ENCODE data around the gene NDUFC1.
A peak's percentile ranks its signal among the peaks of the same experiment; 100 is the strongest.

Gene NDUFC1

GRCh38 chr4:139301821-139302611 is at the start of gene NDUFC1:
NDUFC1 (minus strand) TSS chr4:139302477; CDS start chr4:139295798, 6,679 bp downstream.
- no peak for TF ChIP-seq POLR2A (IDR thresholded peaks at IDR 0.05; ENCODE audit: extremely low read depth, insufficient read length)
- peak; percentile 32; the same call in 1 of the 2 replicates for TF ChIP-seq MAX (IDR thresholded peaks at IDR 0.05; ENCODE audit: low read depth, low read length)
- TF ChIP-seq, protein P1, sequence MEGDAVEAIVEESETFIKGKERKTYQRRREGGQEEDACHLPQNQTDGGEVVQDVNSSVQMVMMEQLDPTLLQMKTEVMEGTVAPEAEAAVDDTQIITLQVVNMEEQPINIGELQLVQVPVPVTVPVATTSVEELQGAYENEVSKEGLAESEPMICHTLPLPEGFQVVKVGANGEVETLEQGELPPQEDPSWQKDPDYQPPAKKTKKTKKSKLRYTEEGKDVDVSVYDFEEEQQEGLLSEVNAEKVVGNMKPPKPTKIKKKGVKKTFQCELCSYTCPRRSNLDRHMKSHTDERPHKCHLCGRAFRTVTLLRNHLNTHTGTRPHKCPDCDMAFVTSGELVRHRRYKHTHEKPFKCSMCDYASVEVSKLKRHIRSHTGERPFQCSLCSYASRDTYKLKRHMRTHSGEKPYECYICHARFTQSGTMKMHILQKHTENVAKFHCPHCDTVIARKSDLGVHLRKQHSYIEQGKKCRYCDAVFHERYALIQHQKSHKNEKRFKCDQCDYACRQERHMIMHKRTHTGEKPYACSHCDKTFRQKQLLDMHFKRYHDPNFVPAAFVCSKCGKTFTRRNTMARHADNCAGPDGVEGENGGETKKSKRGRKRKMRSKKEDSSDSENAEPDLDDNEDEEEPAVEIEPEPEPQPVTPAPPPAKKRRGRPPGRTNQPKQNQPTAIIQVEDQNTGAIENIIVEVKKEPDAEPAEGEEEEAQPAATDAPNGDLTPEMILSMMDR (IDR thresholded peaks at IDR 0.05; ENCODE audit: low read depth, low read length) = no peak
- H3K4me3 ChIP-seq (ENCODE audit: low read depth, low read length) = peak within 1 kb of the TSS; percentile 91
- peak; percentile 79 for DNase-seq (ENCODE audit: low read depth)

DNA sequence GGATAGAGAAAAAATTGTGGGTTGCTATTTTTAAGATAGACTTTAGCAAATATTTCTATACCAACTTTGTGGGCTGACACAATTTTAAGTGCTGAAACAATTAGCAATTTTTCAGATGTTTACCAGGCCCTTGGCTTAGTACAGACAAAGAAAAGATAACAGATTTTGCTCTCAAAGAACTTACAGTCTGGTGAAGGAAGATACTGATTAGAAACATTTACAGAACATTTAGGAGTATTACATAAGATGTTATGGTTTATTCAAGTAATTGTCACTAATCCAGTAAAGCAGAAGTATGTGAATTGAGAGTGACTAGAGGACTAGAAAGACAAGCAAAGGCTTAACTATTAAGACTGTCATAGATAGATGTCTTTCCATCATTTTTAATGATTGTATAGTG is 35.3 kb upstream of the NDUFC1 start:
- TF ChIP-seq POLR2A (IDR thresholded peaks at IDR 0.05; ENCODE audit: extremely low read depth, insufficient read length) (no peak), MAX (IDR thresholded peaks at IDR 0.05; ENCODE audit: low read depth, low read length) (no peak), MYC (IDR thresholded peaks at IDR 0.05; ENCODE audit: low read depth, low read length) (no peak)
- TF ChIP-seq, protein P1 (IDR thresholded peaks at IDR 0.05; ENCODE audit: low read depth, low read length) = no peak
- DNase-seq (ENCODE audit: low read depth) = no peak
- H3K4me3 ChIP-seq (ENCODE audit: low read depth, low read length) = no peak overlapping the region

DNA sequence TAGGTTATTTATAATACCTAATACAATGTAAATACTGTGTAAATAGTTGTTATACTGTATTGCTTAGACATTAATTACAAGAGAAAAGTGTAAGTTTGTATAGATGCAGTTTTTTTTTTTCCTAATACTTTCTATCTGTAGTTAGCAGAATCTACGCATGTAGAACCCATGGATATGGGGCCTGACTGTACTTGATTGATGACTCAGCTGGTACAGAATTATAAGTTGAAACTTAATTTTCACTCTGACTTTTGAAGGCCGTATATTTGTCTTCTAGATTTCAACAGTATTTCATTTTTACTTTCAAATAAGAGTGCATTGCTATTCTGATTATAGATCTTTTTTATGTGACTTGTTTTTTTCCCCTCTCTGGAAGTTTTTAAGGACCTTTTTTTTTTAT is 30.8 kb upstream of the NDUFC1 start:
- DNase-seq (ENCODE audit: low read depth) = no peak

GRCh38 chr4:139331185-139331584 is 28.9 kb upstream of the NDUFC1 start:
- DNase-seq (ENCODE audit: low read depth) = no peak
- TF ChIP-seq MYC (IDR thresholded peaks at IDR 0.05; ENCODE audit: low read depth, low read length) (no peak), MAX (IDR thresholded peaks at IDR 0.05; ENCODE audit: low read depth, low read length) (no peak), POLR2A (IDR thresholded peaks at IDR 0.05; ENCODE audit: extremely low read depth, insufficient read length) (no peak)
- TF ChIP-seq, protein P1 (IDR thresholded peaks at IDR 0.05; ENCODE audit: low read depth, low read length) = no peak
- H3K4me3 ChIP-seq (ENCODE audit: low read depth, low read length) = no peak overlapping the region

More for the DNA sequence above, 30.8 kb upstream of the NDUFC1 start:
- no peak for TF ChIP-seq POLR2A (IDR thresholded peaks at IDR 0.05; ENCODE audit: extremely low read depth, insufficient read length)
- TF ChIP-seq MAX (IDR thresholded peaks at IDR 0.05; ENCODE audit: low read depth, low read length) = no peak
- TF ChIP-seq MYC (IDR thresholded peaks at IDR 0.05; ENCODE audit: low read depth, low read length) = no peak
- TF ChIP-seq, protein P1 (IDR thresholded peaks at IDR 0.05; ENCODE audit: low read depth, low read length) = no peak
- H3K4me3 ChIP-seq (ENCODE audit: low read depth, low read length) = no peak overlapping the region

DNA sequence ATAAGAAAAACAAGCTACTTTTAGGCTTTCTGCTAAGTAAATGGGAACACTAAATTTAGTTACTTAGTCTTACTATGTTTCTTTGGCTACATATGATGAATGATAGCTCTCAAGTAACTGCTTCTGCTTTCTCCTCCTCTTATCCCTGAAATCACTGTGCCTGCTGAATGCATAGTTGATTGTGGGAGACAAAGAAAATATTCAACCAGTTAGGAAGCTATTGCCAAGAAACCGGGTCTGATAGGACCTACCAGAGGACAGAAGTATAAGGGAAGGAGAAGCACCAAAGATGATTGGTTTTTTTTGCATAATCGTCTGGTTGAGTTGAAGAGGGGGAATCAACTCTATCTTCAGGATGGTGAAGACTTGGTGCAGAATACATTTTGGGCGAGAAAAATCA is 28.0 kb upstream of the NDUFC1 start:
- H3K4me3 ChIP-seq (ENCODE audit: low read depth, low read length) = no peak overlapping the region
- DNase-seq (ENCODE audit: low read depth) = no peak
- no peak for TF ChIP-seq POLR2A (IDR thresholded peaks at IDR 0.05; ENCODE audit: extremely low read depth, insufficient read length)
- TF ChIP-seq MYC (IDR thresholded peaks at IDR 0.05; ENCODE audit: low read depth, low read length) = no peak
- TF ChIP-seq, protein P1 (IDR thresholded peaks at IDR 0.05; ENCODE audit: low read depth, low read length) = no peak
- TF ChIP-seq MAX (IDR thresholded peaks at IDR 0.05; ENCODE audit: low read depth, low read length) = no peak
